ENCODE results near the gene NMNAT3.

The NMNAT3 gene

DNA sequence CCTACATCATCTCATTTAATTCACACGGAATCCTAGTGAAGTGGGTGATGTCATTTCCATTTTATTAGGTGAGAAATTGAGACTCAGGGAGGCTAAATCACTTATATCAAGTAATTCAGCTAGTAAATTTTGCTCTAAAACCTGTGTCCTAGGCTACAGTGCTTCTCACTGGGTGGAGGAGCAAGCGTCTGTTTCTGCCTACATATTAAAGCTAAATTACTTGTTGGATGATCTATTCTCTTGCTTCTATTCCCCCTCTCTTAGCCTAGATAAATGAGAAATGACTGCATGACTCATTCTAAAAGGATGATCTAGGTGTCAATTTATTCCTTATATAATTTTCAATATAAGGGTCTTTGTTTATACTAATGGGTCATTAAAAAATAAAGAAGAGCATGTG is 100.4 kb downstream of the NMNAT3 start:
- DNase-seq = no peak

DNA sequence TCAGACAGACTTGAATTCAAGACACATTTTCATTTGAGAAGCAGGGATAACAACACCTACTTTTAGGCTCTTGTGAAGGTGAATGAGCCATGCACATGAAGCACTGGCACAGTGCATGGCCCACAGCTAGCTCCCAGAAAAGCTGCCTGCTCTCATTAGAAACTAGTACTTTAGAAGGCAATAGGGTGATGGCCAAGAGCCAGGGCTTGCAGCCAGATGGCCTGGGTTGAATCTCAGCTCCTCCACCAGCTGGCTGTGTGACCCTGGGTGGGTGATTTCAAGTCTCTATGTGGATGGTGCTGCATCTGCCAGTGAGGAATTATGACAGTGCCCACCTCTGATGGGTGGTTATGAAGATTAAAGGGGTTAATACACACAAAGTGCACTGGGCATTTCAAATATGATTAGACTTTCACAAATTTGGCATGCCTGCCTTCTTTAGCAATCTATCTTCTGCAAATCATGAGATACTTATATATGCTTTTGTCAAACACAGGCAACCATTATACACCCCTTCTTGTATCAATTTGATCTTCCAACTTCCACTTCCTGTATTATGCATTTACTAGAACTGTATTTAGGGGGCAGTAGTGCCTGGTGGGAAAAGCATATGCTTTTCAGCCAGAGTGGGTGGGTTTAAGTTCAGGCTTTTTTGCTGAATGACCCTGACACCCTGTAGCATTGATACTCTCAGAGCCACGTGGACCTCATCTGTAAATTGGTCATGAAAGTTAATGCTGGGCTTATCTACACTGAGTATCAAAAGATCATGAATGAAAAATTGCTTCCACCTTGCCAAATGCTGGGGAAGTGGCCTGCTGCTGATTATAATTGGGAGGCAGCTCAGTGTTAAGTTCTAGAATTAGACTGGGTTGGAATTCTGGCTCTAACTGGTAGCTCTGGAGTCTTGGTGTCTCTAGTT is 103.5 kb downstream of the NMNAT3 start:
- DNase-seq = peak; percentile 85

DNA sequence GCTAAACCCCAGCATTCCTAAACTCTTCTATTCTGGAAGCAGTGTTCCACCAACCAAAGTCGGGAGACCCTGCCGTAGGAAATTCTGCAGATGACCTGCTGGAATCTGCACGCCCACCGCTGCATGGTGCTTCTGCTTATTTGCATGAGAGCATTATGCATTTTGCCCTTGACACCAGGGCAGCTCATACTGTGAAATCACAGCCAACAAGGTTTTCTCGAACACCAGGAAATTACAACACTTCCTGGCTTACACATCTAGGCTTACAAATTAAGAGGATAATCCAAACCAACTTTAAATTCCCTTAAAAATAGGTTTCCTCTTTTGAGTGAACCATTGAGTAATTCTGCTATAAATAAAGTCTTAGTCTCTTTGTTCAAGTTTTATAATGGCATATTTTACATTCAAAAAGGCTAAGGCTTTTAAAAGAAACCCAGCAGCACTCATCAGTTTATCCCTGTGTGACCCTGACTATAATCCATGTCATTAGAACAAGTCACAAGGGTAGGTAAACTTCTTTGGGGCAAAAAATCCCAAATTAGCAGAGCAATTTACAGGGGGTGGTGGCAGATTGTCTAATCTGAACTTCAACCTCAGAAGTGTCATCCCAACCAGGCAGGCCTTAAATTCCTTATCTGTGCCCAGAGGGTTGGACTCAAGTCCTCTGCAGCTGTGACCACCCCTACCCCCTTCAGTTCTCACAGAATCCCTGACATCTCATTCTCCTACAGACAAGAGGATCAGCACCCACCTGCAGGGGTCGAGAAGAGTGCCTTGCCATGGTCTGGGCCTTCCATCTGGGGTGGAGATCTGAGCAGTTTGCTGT is 104.7 kb downstream of the NMNAT3 start:
- no peak for DNase-seq

DNA sequence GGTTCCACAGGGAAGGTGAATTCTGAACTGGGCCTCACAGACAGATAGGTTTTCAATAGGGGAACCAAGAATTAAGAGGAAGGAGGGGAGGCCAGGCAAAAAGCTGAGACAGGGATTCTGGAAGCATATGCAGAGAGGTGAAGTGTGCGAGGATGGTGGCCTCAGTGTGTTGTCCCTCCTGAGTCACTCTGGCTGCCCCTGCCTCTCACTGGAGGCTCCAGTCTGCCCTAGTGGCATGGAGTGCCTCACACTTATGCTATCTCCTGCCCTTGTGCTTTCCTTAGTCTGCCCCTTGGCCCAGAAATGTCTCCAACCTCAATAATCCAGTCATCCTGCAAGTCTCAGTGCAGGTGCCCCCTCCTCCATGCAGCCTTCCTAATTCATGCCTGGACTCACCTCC is 106.1 kb downstream of the NMNAT3 start:
- no peak for DNase-seq

DNA sequence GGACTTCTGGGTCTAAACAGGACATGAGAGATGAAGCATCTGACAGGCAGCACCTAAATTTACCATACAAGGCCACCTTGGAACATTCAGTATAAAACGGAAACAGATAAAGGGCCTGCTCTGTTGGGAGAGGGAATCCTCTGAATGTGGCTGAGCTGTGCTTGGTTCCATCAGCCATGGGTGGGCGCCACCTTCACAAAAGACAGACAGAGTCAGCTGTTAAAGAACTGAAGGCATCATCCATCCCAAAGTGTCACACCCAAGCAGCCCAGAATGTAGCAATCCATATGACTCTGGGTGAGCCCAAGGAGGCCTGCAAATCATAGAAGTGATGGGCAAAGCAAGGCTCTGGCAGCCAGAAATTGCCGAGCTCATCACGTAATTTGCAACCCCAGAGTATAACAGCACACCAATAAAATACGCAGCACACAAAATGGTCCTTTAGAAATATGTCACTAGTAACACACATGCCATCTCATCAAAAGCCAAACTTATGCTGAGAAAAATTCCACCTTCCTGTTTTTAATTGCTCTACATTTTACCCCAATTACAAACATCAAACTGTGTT is 113.4 kb downstream of the NMNAT3 start:
- DNase-seq = peak; percentile 32

DNA sequence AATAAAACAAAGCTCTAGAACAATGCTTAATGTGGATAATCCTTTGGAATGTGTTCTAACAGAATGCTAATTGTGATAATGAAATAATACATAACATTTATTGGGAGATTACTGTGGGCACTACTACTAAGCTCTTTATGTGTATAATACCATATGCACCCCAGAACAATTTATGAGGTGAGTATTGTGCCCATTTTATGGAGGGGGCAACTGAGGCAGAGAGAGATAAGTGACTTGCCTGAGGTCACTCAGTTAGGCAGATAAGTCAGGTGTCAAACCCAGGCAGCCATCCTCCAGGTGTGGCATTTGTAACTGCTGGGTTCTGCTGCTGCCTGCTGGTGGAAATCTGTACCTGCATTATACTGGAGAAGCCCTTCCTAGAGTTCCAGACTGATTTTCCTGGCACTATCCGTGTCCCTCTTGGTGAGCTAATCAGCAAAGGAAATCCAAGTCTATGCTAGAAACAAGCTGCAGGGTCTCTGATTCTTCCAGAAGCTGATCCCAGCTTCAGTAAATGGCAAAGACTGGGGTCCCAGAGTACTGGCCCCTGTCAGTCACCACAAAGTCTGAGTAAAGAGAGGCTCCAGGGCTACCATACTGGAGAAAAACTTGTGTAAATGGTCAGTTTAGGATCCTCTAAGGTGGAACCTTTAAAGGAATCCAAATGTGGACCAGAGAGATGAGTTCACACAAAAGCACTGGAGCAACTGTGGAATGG is 115.7 kb downstream of the NMNAT3 start:
- no peak for DNase-seq

DNA sequence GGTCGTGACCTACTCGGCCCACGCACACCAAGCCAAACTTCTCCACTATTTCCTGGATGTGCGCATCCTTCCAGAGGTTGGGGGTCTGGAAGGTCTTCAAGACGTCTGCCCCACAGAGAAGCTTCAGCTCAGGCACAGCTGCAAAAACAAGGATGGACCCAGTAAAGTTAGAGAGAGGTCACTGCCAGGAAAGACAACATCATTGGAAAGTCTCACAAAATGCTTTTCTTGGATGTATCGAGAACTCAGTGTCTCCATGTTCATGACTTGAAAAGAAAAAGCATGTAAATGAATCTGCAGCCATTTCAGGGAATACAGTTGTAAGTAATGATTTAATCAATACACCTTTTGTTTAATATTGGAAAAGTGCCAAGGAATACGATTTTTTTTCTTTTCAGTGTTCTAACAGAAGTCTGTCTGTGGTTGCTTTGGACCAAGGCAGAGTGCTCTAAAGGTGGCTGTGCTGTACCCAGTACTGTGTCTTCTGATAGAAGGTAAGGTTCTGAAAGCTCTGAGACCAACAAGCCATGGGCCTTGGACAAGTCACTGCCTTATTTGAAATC is 116.4 kb downstream of the NMNAT3 start:
- no peak for DNase-seq

DNA sequence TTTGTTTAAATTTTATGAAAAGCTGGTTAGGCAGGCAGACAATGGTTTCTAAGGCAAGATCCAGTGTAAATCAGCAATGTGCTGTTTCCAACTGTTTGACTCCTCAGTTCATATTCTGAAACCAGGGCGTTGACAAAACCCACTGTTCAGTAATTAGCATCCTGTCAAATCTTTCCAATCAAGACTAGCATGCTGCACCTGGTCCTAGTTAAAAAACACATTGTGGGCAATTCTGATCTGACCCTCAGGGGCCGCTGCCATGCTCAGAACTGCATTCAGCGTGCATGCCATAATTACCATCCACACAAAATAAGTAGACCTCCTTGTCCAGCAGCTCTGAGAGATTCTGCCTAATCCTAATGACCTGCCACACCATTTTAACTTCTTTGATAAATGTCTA is 117.4 kb downstream of the NMNAT3 start:
- DNase-seq = no peak

DNA sequence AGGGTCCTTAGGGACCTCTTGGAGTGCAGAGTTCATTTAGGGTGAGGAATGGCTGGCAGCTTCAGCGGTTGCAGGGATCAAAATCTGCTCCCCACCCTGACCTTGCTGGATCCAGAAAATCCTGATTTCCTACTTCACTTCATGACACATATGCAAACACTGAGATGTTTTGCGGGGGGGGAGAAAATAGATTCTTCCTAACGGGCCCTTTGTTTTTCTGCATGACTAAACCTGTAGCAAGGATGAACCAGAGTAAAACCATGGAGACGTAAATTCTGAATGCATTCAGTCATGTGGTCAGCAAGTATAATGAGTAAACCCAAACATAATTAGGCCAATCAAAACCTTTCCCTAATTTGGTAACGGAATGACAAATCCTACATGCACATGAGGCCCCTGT is 118.2 kb downstream of the NMNAT3 start:
- DNase-seq = no peak

DNA sequence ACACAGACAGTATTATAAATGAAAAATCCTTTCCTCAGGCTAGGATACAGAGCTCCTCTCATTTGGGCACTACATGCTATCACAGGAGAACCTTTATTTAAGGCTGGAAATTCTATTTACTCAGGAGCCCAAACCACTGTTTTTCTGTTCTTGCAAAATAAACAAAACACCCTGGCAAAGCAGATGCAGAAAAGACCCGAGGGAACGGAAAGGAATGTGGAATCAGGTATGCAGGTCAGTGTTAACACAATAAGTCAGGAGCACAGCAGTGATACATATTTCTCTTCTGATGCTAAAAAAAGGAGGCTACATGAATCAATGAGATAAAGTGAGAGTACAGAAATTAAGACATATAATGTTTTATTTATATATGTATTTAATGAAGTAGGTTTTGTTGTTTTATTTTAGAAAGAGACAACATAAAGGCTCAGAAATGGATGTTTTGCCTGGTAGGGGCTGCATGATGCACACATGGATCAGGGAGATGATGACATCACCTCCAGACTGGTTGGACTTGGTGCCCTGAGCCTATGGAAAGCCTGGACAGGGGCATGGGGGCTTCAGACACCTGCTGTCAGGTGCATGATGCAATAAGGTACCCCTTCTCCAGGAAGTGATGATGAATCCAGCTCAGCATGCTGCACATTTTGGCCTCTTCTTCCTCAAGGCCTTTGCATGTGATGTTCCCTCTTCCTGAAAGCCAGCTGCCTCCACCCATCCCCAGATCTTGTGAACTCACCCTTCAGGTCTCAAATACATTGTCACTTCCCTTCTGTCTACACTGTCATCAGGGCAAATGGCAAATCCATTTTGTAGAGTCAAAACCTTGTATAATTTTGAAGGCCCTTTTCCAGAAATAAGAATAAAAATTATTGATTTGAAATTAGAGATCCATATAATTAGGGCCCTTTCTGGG is 119.2 kb downstream of the NMNAT3 start:
- DNase-seq = no peak

DNA sequence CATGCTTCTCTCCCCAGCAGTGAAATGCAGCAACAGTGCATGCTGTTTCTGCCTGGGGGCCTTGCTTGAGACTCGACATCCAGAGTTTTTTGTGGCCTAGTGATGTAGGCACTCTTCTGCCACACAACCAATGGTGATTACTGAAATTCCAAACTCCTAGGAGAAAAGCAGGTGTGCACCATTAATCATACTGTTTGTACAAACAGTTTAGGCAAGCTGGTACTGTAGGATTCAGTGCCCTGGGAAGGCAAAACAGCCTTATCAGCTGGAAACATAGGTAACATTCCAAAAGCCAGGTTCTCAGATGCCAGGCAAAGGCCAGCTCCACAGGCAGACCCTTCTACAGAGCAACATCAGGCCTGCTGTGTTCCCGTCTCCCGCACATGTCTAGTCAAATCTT is 120.7 kb downstream of the NMNAT3 start:
- no peak for DNase-seq

DNA sequence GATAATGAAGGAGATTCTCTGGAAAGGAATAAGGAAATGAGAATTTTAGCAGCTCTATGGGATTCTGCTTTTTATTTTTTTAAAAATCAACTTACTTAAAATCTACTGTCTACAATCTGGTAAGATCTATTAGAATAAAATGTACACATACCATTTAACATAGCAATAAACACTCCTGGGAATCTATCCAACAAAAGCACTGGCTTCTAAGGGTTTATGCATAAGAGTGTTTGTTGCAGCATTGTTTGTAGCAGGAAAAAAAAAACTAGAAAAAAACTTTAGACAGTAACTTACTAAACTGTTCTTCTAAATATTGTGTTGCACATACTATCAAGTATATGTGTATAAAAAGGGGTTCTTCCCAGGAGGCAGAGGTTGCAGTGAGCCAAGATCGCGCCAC is 122.5 kb downstream of the NMNAT3 start:
- no peak for DNase-seq

DNA sequence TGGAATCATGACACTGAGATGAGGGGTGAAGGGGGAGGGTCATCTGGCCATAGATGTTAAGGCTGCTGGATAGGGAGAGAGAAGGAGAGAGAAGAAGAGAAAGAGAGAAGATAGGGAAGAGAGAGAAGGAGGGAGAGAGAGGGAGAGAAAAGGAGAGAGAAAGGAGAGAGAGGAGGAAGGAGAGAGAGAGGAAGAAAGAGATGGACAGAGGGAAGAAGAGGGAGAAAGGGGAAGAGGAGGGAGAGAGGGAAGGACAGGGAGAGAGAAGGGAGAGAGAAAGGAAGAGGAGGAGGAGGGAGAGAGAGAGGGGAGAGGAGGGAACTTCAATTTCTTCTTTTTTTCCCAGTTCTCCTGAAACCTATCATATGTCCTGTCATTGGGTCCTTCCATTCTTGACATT is 123.1 kb downstream of the NMNAT3 start:
- DNase-seq = no peak

DNA sequence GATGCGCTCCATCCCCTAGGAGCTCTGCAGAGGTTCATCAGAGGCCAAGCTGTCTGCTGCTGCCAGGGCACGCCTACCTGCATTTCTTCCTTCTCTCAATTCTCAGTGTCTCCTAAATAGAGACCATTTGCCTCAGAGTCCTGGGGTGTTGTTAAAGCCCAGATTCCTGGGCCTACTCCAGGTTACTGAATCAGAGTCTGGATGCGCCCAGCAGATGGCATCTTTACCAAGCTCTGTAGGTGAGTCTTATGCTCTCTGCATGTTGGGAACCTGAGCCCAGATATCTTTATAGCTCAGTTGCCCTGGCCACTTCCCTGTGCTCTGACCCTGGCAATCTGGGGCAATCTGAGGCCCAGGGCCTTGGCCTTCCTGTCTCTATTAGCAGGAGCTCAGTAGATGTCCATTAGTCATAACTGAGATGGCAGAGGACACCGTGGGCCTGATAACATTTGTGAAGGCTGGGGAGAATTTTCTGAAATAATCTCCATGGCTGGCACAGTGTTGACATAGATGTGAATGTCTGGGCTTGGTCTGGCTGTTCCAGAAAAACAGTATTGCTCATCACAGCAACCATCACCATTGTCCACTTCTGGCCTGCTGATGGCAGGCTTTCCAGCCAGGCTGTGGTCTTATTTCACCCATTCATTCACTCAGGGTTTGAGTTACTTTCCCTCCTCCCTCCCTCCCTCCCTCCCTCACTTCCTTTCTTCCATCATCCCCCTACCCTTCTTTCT is 125.0 kb downstream of the NMNAT3 start:
- no peak for DNase-seq

DNA sequence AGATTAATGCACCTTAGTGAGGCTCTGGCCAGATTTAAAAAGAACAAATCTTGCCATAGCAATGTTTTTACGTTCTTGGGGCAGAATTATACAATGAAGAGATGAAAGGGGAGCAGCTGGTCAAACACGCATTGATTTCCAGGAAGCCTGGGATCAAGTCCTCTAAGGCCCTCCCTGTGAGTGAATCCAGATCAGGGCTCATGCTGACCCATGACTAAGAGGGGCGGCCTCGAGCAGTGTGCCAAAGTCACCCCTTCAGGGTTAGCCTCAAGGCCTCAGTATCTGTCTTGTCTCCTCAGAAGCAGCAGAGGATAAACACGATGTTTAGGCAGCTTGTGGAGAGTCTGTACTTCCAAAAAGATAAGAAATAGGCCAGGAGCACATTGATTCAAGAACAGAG is 129.0 kb downstream of the NMNAT3 start:
- DNase-seq = no peak

DNA sequence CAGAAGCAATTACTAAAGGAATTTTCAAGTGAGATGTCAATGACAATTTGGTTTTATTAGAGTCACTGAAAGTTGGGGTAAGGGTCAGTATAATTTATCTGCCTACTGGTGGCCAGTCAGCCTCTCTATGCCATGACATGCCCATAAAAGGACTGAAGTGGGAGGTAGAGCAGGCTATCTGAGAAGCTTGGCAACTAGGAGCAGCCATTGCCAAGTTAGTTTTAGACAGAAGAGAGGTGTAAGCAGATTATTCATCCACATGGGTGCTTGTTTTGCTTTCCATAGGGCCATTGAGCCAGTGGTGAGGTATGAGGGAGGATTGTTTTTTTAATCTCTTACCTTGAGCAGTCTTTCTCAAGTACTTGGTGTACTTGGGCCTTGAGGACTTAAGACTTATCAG is 130.1 kb downstream of the NMNAT3 start:
- DNase-seq = no peak

DNA sequence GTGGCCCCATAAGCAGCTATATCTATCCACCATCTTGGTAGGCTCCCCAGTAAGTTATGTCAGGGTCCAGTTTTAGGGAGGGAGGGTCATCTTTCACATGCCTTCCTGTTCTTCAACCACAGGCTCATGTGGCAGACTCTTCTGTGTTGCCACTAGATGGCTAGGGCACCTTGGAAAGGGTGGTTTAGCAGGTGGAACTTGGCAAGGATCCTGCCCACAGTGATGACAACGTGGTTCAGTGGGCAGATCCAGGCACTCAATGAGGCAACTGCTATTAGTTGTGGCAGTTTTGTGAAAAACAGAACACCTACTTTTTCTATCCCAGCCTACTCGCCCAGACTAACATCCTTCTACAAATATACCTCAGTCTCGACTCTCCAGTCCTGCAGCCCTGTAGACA is 131.0 kb downstream of the NMNAT3 start:
- DNase-seq = no peak

DNA sequence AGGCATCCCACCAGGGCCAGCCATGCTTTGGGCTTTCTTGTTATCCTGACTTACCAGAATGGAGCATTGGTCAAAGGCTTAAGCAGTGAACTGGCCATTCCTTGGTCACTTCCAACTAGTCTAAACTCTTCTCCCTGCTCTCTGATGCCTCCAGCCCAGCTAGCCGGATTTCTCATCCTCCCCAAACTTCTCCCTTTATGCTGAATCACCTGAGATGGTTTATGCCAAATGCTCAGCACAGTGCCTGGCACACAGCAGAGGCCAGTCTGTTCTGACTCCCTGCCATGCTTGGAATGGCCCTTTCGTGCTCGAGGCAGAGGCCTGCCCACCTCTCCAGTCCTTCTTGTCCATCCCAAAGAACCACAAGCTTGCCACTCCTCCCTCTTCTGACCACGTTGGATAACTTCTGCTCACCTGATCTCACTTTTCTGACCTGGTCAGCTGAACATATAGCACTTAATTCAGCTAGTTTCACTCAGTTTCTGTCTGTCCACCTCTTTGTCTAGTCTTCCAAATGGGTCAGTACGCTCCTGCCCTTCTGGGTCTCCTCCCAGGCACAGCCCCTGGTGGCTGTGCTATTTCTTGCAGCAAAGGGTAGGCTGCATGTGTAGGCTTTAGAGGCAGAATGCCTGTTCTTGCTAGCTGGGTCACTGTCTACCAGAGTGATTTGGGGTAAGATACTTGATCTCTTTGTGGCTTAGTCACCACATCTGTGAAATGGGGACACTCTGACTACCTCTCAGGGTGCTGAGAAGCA is 136.1 kb downstream of the NMNAT3 start:
- DNase-seq = no peak

DNA sequence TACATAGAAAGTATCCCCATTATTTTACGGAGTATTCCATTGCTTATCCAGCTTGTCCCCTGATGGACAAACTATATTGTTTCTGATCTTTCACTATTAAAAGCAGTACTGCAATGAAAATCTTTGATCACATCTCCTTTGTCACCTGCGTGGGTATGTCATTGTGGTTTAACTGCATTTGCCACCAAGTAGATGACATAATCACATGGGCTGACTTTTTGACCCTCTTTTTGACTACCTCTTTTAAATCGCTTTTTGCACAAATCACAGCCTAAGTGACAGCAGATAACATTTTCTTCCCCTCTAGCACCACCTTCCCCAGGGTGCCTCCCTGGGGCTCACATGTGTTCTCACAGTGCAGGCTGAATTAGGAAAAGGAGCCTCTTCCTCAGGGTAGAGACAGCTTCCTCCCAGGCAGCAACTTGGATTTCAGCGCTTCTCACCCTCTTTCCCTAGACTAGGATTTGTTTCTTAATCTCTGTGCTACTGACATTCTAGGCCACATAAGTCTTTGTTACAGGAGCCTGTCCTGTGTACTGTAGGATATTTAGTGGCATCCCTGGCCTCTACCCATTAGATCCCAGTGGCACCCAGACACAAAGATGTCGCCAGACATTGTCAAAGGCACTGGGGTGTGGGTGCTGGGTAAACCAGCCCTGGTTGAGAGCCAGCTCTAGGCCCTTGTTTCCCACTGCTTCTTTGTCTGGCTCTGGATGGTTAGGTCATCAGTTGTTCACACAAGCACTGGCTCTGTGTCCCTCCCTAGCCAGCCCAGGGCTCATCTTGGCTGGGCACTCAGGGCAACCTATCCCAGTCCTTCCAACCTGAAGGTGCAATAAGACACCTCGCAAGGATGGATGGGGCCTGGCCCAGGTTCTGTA is 136.9 kb downstream of the NMNAT3 start:
- no peak for DNase-seq

All from NCI-H446 treated with DMSO at 0.1 percent for 48 hours (cell line).